Astrocyte (in vitro differentiated cells and primary cell): Measurements from ENCODE around the gene BMPER.

Source experiments
- EZH2 ChIP-seq: IDR thresholded peaks from 2 replicates; pipeline ENCODE4 v1.6.1; 2012; ENCODE audit warnings: mild to moderate bottlenecking, low read length, inconsistent platforms; ENCODE audit not compliant: insufficient read depth
- TF ChIP-seq, protein P1 (sequence below): IDR thresholded peaks from 2 replicates; pipeline ENCODE4 v1.5.1; 2011; ENCODE audit warnings: low read depth, mild to moderate bottlenecking, inconsistent platforms, low read length, moderate library complexity; ENCODE audit not compliant: insufficient read depth

DNA sequence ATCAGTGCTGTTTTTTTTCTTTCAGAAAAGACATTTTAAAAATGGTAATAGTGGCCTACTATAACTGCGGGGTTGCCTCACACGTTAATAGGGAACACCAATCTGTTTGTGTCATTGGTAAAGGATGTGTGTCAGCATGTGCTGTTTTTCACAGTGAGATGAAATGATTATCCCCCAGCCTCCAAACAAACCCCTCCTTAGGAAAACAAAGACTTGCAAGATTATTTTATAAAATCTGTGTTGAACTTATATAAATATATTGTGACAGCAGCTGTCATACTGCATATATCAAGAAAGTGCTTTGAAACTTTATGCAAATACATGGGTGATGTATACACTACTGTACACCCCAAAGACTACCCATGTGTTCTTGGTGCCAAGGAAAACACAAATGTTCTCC, 125.8 kb downstream of the BMPER start:
- TF ChIP-seq, protein P1, sequence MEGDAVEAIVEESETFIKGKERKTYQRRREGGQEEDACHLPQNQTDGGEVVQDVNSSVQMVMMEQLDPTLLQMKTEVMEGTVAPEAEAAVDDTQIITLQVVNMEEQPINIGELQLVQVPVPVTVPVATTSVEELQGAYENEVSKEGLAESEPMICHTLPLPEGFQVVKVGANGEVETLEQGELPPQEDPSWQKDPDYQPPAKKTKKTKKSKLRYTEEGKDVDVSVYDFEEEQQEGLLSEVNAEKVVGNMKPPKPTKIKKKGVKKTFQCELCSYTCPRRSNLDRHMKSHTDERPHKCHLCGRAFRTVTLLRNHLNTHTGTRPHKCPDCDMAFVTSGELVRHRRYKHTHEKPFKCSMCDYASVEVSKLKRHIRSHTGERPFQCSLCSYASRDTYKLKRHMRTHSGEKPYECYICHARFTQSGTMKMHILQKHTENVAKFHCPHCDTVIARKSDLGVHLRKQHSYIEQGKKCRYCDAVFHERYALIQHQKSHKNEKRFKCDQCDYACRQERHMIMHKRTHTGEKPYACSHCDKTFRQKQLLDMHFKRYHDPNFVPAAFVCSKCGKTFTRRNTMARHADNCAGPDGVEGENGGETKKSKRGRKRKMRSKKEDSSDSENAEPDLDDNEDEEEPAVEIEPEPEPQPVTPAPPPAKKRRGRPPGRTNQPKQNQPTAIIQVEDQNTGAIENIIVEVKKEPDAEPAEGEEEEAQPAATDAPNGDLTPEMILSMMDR, result no peak
- no peak for TF ChIP-seq EZH2
